ENCODE results near the gene MUCL1.

DNA sequence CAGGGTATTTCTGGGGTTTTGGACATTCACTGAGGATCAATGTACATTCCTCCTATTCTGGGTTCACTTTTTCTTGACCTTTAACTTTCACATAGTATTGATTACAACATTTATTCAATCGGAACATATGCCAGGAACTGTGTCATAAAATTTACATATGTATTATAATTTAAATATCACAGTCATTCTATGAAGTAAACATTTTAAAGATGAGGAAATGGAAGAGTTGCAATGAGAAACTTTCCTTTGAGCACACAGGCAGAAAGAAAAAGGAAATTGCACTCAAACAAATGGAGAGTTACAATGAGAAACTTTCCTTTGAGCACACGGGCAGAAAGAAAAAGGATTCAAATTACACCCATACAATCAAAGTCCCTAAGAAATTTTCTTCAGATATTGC lies 3.1 kb downstream of the MUCL1 start:
- TF ChIP-seq EZH2 (IDR thresholded peaks at IDR 0.05; ENCODE audit: borderline replicate concordance, low read depth, low read length, poor library complexity, severe bottlenecking) (no peak), CTCF (conservative IDR thresholded peaks at IDR 0.05; ENCODE audit: low read depth, low read length) (no peak)
